NCI-H1092 (cell line): ENCODE results near the gene TMEM86A.

Experiments used
- DNase-seq: peaks from one replicate; lab custom pipeline; 2025; lab: John Stamatoyannopoulos, UW

The TMEM86A gene

GRCh38 chr11:18700375-18700774, 1.8 kb downstream of the TMEM86A start:
- no peak for DNase-seq

- no peak for DNase-seq
Measured at GRCh38 chr11:18700872-18701271, 2.3 kb downstream of the TMEM86A start.

GRCh38 chr11:18701614-18702216, 3.1 kb downstream of the TMEM86A start:
- no peak for DNase-seq

- no peak for DNase-seq
Measured at GRCh38 chr11:18703001-18703763, 4.6 kb downstream of the TMEM86A start.

- no peak for DNase-seq
Measured at GRCh38 chr11:18704045-18704645, 5.6 kb downstream of the TMEM86A start.

- no peak for DNase-seq
Measured at GRCh38 chr11:18704698-18705097, 6.1 kb downstream of the TMEM86A start.

GRCh38 chr11:18705651-18706281, 7.2 kb downstream of the TMEM86A start:
- DNase-seq: peak; percentile 18

GRCh38 chr11:18706330-18707243, 8.0 kb downstream of the TMEM86A start:
- no peak for DNase-seq

- DNase-seq: no peak
Measured at GRCh38 chr11:18707811-18708340, 9.3 kb downstream of the TMEM86A start.

GRCh38 chr11:18709414-18709813, 10.8 kb downstream of the TMEM86A start:
- no peak for DNase-seq

- no peak for DNase-seq
Measured at GRCh38 chr11:18710545-18710944, 12.0 kb downstream of the TMEM86A start.

GRCh38 chr11:18713646-18714442, 15.3 kb downstream of the TMEM86A start:
- DNase-seq: no peak

- DNase-seq: no peak
Measured at GRCh38 chr11:18714443-18714780, 15.8 kb downstream of the TMEM86A start.

GRCh38 chr11:18715476-18715875, 16.9 kb downstream of the TMEM86A start:
- no peak for DNase-seq

GRCh38 chr11:18720091-18720807, 21.7 kb downstream of the TMEM86A start:
- no peak for DNase-seq

GRCh38 chr11:18720808-18721560, 22.4 kb downstream of the TMEM86A start:
- peak; percentile 70 for DNase-seq

- peak; percentile 26 for DNase-seq
Measured at GRCh38 chr11:18721561-18722292, 23.1 kb downstream of the TMEM86A start.

GRCh38 chr11:18722293-18722637, 23.7 kb downstream of the TMEM86A start:
- DNase-seq: no peak

- no peak for DNase-seq
Measured at GRCh38 chr11:18723991-18724390, 25.4 kb downstream of the TMEM86A start.
